Left renal pelvis (tissue), 4 donors: ENCODE results near the gene GPAT2. TPM values are rescaled to one million over a fixed set of nuclear protein-coding genes. Genes with fewer than 3 reads are reported as not detected.
"Not testable (repeated sequence)": the region's sequence is repeated elsewhere in the genome, so short reads cannot be mapped to it uniquely, and the experiment has no call there.

Source experiments
- DNase-seq, 4 donors: peaks; one replicate each; pipeline ENCODE4 v3.0.0-alpha.2; 2013; ENCODE audit warnings: low read depth in 4 of 4, low spot score in 3 of 4
- polyA plus RNA-seq, 4 donors: library from polyadenylated mRNA; unstranded; fragments of 120-200 nt; gene quantifications; one replicate each; pipeline ENCODE4 v1.2.1, GENCODE V29; 2013; ENCODE audit not compliant: insufficient read length in 4 of 4

Gene GPAT2
- polyA plus RNA-seq, 4 donors = 2.6 to 7.3 (median 3.2) TPM

GRCh38 chr2:96065381-96065930 is 30.7 kb upstream of the GPAT2 start:
- no peak for DNase-seq

DNA sequence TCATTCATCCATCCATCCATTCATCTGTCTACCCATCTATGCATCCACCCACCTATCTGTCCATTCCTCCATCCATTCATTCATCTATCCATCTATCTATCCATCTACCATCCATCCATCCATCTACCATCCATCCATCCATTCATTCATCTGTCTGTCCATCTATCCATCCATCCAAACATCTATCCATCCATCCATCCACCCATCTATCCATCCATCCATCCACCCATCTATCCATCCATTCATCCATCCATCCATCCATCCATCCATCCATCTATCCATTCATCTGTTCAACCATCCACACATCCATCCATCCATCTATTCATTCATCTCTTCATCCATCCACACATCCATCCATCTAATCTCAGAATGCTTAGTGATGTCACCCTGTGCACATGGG is 30.0 kb upstream of the GPAT2 start:
- not testable (repeated sequence) for DNase-seq

GRCh38 chr2:96064047-96064675 is 29.4 kb upstream of the GPAT2 start:
- DNase-seq = not testable (repeated sequence)

- DNase-seq = not testable (repeated sequence)
These were observed 28.6 kb upstream of the GPAT2 start for GRCh38 chr2:96063116-96063899.

- DNase-seq = not testable (repeated sequence)
These were observed 27.8 kb upstream of the GPAT2 start for GRCh38 chr2:96062483-96062882.

GRCh38 chr2:96061901-96062300 is 27.2 kb upstream of the GPAT2 start:
- not testable (repeated sequence) for DNase-seq

- not testable (repeated sequence) for DNase-seq
These were observed 26.6 kb upstream of the GPAT2 start for GRCh38 chr2:96061197-96061817.

DNA sequence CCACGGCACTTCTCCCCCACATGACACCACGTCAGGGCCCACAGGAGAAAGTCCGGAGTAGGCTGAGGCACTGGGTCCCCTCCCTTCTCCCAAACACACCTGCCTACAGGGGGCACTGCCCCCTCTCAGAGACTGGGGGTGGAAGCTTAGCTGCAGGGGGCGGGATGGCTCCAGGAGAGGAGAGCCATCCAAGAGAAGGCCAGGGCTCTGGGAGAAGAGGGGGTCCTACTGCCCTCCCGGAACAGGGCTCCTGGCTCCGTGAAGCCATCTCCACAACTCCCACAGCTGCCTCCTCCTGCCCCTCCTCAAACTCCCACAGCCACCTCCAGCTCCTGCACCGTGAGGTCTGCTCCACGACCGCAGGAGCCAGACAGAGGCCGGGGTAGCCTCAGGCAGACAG is 25.6 kb upstream of the GPAT2 start:
- DNase-seq = not testable (repeated sequence)

GRCh38 chr2:96059443-96059842 is 24.7 kb upstream of the GPAT2 start:
- DNase-seq = not testable (repeated sequence)

DNA sequence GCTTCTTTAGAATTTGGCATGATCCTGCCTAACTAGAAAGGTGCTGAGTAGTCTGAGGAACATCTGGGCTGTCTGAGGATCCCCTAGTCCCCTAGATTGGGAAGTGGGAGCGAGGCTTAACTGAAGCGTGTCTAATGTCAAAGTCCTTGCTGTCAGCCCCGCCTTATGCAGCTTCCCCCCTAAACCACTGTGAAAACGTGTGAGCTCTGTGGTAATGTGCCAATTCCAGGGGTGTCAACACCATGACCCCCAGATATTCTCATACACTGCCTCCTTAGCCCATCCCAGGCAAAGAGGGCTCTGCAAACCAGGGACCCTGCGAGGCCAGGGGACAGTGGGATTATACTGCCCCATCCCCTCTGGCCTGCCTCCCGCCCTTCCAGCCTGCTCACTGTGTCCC is 21.1 kb upstream of the GPAT2 start:
- not testable (repeated sequence) for DNase-seq

GRCh38 chr2:96054537-96054936 is 19.8 kb upstream of the GPAT2 start:
- DNase-seq = not testable (repeated sequence)

DNA sequence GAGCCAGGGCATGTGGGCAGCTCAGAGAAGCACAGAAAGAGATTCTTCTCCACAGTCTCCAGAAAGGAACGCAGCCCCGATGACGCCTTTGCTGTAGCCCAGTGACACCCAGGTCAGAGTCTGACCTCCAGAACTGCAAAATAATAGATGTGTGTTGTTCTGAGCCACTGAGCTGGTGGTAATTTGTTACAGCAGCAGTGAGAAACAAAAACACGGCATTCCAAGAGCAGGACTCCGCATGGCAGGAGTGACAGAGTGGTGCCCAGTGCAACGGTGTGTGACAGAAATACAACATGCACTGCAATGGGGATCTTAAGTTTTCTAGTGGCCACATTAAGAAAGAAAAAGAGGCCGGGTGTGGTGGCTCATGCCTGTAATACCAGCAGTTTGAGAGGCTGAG is 18.7 kb upstream of the GPAT2 start:
- DNase-seq = not testable (repeated sequence)

GRCh38 chr2:96052632-96053031 is 17.9 kb upstream of the GPAT2 start:
- not testable (repeated sequence) for DNase-seq

GRCh38 chr2:96049917-96050262 is 15.2 kb upstream of the GPAT2 start:
- not testable (repeated sequence) for DNase-seq

- not testable (repeated sequence) for DNase-seq
These were observed 14.6 kb upstream of the GPAT2 start for GRCh38 chr2:96049049-96049916.

DNA sequence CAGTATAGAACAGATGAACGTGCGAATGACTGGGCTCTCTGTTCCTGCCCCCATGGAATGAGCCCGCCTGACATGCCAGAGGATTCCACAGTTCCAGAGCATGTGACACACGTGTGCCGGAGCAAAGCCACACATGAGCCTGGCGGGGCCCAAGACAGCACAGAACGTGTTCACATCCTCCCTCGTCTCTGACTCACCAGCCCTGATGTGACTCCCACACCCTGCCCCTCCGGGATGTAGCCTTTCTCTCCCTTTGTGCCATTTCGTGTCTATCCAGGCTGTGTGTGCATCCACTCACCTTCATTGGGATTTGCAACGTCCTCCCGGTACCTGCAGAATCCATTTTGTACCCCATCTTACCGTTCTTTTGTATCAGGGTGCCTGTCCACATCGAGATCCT is 838 bp upstream of the GPAT2 start:
- not testable (repeated sequence) for DNase-seq

GRCh38 chr2:96033997-96034396 is 719 bp downstream of the GPAT2 start:
- not testable (repeated sequence) for DNase-seq

GRCh38 chr2:96027725-96028325 is 6.9 kb downstream of the GPAT2 start:
- not testable (repeated sequence) for DNase-seq

DNA sequence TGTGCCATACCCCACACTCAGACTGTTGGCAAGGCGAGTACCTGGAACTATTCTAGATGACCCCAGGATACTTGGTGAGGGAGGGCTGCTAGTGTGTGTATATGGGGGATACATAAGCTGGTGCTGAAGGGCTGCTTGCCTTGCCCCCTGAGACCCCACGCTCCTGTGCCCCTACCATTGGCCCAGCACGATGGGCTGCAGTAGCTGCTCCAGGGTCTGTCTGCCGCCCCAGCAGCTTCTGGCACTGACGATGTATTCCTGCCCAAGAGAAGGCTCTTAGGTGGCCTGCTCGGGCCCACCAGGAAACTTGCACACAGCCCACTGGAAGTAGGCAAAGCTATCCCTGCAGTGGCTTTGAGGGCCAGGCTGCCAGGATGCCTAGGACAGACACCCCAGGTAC is 9.0 kb downstream of the GPAT2 start:
- DNase-seq = not testable (repeated sequence)

GRCh38 chr2:96025194-96025492 is 9.6 kb downstream of the GPAT2 start:
- no peak for DNase-seq
